HG02870 (cell line): Measurements from ENCODE around the gene HIPK2.

Experiments used
- ATAC-seq: cut with Tn5 transposase; IDR thresholded peaks from one replicate; pipeline ENCODE4 v1.9.1; 2021; ENCODE audit warnings: mild to moderate bottlenecking, moderate library complexity; ENCODE audit not compliant: unreplicated experiment

The HIPK2 gene

GRCh38 chr7:139601176-139601575 lies 176.6 kb downstream of the HIPK2 start:
- ATAC-seq: no peak

GRCh38 chr7:139600306-139600705 lies 177.5 kb downstream of the HIPK2 start:
- no peak for ATAC-seq

DNA sequence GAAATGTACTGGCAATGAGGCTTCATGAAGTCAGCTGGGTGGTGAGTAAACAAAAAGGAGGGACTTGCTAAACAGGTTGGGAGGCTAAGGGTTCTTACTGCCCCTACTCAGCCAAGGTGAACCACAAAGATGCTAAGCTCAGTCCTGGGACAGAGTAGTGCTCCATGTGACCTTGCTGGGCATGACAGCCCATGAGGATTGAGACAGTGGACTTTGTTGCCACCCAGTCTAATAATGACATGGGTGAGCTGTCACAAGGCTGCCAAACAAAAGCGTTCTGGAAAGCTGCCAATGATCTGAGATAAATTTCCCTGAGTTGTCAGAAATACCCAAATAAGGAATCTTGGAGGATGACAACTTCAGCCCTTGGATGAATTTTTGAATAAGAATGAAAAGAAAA lies 179.2 kb downstream of the HIPK2 start:
- no peak for ATAC-seq

DNA sequence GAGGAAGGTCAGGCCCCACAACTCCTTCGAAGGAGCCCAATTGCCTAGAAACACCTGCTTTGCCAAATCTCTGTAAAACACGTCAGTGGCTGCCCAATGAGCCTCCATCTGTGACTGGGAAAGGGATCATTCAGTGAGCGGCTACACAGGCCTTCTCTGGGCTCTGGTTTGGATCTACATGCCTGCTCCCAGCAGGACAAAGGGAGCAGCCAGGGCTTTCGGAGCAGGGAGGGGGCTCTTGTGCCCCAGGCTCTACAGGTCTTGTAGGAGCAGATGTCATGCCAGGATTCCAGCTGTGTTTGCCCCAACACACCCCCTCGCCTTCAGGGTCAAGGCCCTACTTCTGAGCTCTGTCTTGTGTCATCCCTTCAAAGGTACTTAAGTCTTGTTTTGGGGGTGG lies 180.8 kb downstream of the HIPK2 start:
- ATAC-seq: no peak

DNA sequence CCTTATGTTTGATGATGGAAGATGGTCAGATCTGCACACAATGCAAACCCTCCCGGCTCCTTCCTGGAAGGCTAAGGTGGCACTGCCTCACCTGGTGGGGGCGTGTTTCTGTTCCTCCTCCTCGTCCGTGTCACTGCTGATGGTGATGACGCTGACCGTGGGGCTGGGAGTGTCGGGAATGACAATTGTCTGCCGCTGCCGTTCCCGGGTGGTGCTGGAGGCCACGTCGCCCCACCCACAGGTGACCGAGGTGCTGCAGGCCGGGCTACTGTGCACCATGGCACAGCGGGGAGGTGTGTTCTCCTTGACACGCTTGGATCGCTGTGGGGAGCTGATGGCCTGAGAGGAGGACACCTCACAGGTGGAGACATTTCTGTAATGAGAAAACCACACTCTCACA lies 181.2 kb downstream of the HIPK2 start:
- no peak for ATAC-seq

DNA sequence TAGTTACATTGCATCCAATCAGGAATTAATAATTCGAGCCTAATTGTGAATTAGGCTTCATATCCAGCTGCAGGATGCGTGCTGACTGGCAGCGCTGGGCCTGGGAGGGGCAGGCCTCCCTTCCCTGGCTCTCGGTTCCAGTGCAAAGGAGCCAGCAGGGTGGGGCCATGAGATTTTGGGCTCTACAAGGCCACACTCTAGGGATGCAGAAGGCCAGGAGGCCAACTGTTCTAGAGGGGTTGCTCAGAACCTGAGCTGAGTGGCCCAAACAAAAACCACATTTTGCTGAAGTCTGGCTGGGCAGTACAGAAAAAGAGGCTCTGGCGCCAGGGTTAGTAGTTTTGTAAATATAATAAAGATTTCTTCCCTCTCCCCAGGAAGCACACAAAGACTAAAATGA lies 182.0 kb downstream of the HIPK2 start:
- no peak for ATAC-seq

- no peak for ATAC-seq
These were observed 182.8 kb downstream of the HIPK2 start for GRCh38 chr7:139594911-139595476.

- no peak for ATAC-seq
These were observed 183.7 kb downstream of the HIPK2 start for GRCh38 chr7:139594090-139594489.

- no peak for ATAC-seq
These were observed 184.9 kb downstream of the HIPK2 start for GRCh38 chr7:139592801-139593461.

- ATAC-seq: no peak
These were observed 186.1 kb downstream of the HIPK2 start for GRCh38 chr7:139591550-139592195.

GRCh38 chr7:139589474-139589873 lies 188.3 kb downstream of the HIPK2 start:
- ATAC-seq: no peak

DNA sequence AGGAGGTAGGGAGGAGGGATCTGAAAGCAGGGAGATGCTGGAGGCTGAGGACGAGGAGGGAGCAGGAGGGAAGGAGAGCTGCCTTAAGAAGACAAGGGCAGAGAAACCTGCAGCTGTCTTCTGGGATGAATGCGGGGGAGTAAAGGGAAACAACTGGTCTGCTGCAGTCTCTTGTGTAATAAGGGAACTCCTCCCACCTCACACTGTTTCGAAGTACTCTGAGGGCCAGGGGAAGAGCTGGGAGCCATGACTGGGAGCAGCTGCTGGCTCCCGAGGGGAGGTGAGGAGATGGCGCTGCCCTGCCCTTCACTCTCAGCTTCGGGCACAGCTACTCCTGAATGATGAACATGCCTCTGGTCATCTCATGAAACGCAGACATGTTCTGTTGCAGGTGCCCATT lies 189.2 kb downstream of the HIPK2 start:
- ATAC-seq: no peak

DNA sequence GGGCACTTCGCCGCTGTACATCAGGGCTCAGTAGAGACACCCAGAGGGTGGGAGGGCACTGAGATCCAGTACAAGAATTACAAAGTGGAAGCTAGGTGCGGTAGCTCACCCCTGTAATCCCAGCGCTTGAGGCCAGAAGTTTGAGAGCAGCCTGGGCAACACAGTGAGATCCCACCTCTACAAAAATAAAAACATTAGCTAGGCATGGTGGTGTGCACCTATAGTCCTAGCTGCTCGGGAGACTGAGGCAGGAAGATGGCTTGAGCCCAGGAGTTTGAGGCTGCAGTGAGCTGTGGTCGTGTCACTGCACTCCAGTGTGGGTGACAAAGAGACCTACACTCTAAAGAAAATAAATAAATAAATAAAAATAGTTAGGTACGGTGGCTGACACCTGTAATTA lies 190.3 kb downstream of the HIPK2 start:
- no peak for ATAC-seq

GRCh38 chr7:139586286-139586685 lies 191.5 kb downstream of the HIPK2 start:
- ATAC-seq: no peak

- ATAC-seq: no peak
These were observed 192.8 kb downstream of the HIPK2 start for GRCh38 chr7:139585042-139585441.

DNA sequence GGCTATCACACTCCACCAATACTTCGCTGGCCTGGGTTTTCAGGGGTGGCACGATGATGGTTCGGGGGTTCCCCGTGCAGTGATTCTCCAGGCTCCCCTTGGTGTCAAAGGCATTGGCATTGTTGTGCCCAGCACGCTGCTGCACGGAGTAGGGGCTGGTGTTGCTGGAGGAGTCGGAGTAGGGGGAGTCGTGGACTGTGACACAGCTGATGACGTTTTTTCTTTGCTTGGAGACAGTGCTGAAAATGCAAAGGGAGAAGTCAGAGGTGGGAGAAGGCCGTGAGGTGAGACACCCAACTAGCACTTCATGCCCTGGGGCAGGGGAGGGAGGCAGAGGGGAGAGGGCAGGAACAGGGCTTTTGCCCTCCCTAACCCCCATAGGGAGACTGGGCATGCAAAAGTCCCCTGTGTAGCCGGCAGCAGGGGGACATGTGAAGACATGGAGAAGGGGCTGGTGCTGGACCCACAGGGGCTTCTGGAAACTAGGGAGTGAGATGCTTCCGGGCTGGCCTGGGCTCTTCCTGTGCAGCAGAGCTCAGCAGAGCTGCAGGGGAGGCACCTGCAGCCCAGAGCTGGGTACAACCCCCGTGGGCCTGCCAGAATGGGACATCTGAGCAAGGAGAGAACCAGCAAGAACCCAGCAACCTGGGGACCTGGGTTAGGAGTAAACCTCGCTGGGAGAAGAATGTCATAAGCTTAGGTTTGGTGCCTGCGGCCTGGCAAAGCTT lies 193.8 kb downstream of the HIPK2 start:
- ATAC-seq: no peak

DNA sequence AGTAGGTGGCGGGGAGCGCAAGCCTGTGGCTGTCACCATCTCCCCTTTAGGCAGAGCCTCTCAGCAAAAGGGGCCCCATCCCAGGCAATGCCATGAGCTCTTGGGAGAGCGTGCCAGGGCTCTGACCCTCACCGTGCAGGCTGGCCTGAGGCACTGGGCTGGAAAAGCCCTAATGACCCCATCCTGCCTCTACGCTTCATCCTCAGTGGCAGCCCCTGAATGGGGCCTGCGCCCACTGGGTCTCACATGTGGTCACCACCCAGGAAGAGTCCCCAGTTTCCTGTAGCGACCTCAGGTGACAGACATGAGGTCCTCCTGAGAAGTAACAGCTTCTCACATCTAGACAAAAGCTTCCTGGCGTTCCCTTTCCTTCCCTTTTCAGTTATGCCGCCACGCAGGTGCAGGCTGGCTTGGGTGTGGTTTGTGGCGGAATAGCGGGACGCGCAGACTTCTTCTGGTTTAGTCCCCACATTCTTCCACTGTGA lies 195.1 kb downstream of the HIPK2 start:
- no peak for ATAC-seq

GRCh38 chr7:139582130-139582650 lies 195.6 kb downstream of the HIPK2 start:
- ATAC-seq: no peak

DNA sequence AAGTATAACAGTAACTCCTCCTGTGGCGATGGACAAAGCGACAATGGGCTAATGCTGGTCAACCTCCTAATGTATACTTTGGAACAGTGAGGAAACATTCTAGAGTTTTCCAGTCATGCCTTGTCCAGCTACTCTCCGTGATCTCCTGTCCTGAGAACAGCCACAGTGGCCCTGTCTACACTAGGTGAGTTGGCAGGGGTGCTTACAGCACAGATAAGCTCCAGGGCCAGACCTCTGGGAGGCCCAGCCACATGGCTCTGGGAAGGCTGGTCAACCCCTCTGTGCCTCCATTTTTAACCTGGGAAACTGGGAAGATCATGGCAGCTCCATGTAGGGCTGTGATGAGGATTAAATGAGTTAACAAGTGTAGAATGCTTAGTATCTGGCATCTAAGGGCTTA lies 197.4 kb downstream of the HIPK2 start:
- ATAC-seq: no peak

DNA sequence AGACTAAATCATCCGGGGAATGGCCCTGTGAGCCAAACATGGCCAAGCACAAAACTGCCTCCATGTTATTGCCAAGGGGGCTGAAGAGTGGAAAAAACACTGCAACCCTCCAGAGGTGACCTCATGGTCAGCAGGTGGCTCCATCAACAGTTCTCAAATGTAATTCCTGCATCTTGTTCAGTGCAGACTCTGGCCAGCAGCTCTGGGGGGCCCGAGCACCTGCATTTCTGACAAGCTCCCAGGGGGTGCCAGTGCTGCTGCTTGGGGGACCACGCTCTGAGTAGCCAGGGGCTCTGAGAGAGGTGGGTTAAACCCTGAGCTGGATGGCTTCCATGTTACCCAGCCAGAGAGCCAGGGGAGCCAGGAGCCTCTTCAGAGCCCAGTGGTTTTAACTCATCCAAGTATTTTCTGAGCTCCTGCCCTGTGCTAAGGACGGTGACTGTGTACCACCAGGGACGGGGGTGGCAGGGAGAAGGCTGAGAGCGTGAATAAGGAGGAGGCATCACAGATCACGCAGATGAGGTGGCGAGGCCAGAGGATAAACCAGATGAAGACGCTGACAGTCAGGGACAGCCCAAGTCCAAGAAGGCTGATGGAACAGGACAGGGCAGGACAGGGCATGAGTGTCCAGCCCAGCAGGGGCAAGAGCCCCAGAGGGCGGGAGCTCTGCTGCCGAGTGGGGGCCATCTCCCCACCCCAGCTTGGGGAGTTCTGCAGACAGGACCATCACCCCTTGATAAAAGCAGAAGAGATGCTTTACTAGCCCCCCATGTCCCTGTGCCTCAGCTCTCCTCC lies 201.4 kb downstream of the HIPK2 start:
- ATAC-seq: no peak

DNA sequence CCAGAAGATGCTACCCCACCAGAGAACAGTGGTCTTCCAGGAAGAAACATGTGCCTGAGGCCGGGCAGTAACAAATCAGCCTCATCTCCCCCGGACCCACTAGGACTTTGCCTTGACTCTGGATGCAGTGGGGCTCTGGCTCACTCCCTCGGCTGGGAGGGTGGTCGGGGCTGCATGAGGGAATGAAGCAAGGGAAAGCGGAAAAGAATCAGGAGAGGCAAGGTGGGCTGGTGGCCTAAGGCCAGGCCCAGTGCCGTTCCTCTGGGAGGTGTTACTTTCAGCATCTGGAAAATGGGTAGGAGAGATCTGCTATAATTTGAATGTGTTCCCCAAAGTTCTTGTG lies 202.5 kb downstream of the HIPK2 start:
- no peak for ATAC-seq
